Transverse colon (tissue), 4 donors: ENCODE data around the gene C1orf115. TPM values are rescaled to one million over a fixed set of nuclear protein-coding genes. Genes with fewer than 3 reads are reported as not detected.

ENCODE experiments used
- DNase-seq: peaks from one replicate; pipeline ENCODE4 v3.0.0-alpha.2; 2019
- H3K27ac ChIP-seq, 4 donors: fragments of 200-600 bp; sonication (generic); 2 replicates each; pipeline ENCODE4 v1.5.1; 2016 to 2018; ENCODE audit warnings: inconsistent platforms in 4 of 4
- H3K27me3 ChIP-seq: fragments of 200-600 bp; sonication (generic); 2 replicates; pipeline ENCODE4 v1.5.1; 2017; ENCODE audit warnings: inconsistent platforms
- H3K36me3 ChIP-seq, 4 donors: fragments of 200-600 bp; sonication (generic); 2 replicates each; pipeline ENCODE4 v1.5.1; 2017 to 2019; ENCODE audit warnings: inconsistent platforms in 4 of 4
- H3K4me1 ChIP-seq, 4 donors: fragments of 200-600 bp; sonication (generic); 2 replicates each; pipeline ENCODE4 v1.5.1; 2017 to 2020; ENCODE audit warnings: inconsistent platforms in 4 of 4
- H3K4me3 ChIP-seq, 4 donors: fragments of 200-600 bp; sonication (generic); 1 replicate in 1 of 4; 2 replicates in 3 of 4; pipeline versions ENCODE4 v1.5.1 to v1.6.1; 2017 to 2019; ENCODE audit warnings: inconsistent platforms in 4 of 4
- H3K9me3 ChIP-seq, 2 donors: fragments of 200-600 bp; sonication (generic); 2 replicates each; pipeline ENCODE4 v1.5.1; 2017 to 2019; ENCODE audit warnings: inconsistent platforms in 2 of 2
- EP300 ChIP-seq: sonication (generic); formaldehyde crosslinking; IDR thresholded peaks from one replicate; pipeline ENCODE4 v1.6.1; 2017; ENCODE audit warnings: antibody characterized with exemption, low read depth
- POLR2A ChIP-seq: fragments of 450-650 bp; IDR thresholded peaks from one replicate; pipeline ENCODE4 v1.6.1; 2016; ENCODE audit warnings: antibody characterized with exemption, mild to moderate bottlenecking, moderate library complexity
- POLR2AphosphoS5 ChIP-seq, 3 donors: sonication (generic); formaldehyde crosslinking; IDR thresholded peaks; one replicate each; pipeline ENCODE4 v1.6.1; 2016; ENCODE audit warnings: antibody characterized with exemption in 3 of 3
- WGBS, 2 donors: methylation state at CpG; one replicate each; pipeline ENCODE4 v1.1.5; 2018; ENCODE audit warnings: low coverage in 1 of 2; 5-methylcytosine and 5-hydroxymethylcytosine counted together
- in situ Hi-C, 4 donors: fragments of 200-750 bp; cut with MboI; loops; one replicate each; pipeline versions ENCODE4 v1.15.0 to v1.15.1; 2017; ENCODE audit warnings: low sequenced_read_pairs in 3 of 4, low pct_ligation_motif_present in 1 of 4, low pct_unique_long_range_greater_than_20kb in 1 of 4
- intact Hi-C: fragments of 100-400 bp; cut with DNase I; formaldehyde crosslinking; loops from one replicate; pipeline ENCODE4 v1.15.1; 2023; ENCODE audit warnings: low total_unique reads
- total RNA-seq, 4 donors: library from RNA; depleted of rRNA; stranded (reverse); fragments of >200 nt; gene quantifications; one replicate each; pipeline ENCODE4 v1.1.0, GENCODE V29; 2016
- TF ChIP-seq, protein P1 (sequence below), 5 experiments: fragments of 200-600 bp in 3 of 5; fragments of 450-650 bp in 2 of 5; sonication (generic) in 3 of 5; IDR thresholded peaks; 1 replicate in 2 of 5; 2 replicates in 3 of 5; pipeline ENCODE4 v1.5.1; 2016 to 2017; ENCODE audit warnings: antibody characterized with exemption in 5 of 5, inconsistent platforms in 3 of 5, mild to moderate bottlenecking in 2 of 5, moderate library complexity in 1 of 5

The C1orf115 gene
- total RNA-seq, 4 donors from 2014 or later = 43.2 to 153 (median 103) TPM

DNA sequence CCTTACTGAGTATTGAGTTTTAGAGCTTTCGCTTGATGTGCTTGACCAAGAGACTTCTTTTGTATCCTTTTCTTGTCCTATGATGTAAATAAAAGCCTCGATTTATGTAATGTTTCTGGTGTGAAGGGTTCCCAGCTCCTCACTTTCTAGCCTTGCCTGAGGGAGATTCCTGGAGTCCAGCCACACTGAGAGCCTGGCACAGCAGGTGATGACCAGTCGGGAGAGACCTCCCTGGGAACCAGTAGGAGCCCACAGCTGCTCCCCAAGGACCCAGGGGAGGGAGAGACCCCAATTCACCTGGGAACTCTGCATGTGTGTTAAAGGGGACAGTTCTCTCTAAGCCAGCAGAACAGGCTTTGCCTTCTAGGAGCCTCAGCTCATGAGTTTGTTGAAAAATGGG, 8.9 kb downstream of the C1orf115 start:
- in situ Hi-C loops (loop anchor here in 1 of 4 donors (25.0 kb wide), 1 partner anchor 88 kb away; the partner anchor contains the start of gene MTARC1), intact Hi-C loops (no loop called here)
- H3K27ac ChIP-seq = no peak overlapping the region
- DNase-seq = no peak
- H3K4me1 ChIP-seq = peaks cover 0 to 7% (median 0%) of the 10 kb centered on the region in 4 donors
- H3K9me3 ChIP-seq = no peaks in the 10 kb centered on the region
- H3K27me3 ChIP-seq = no peaks in the 10 kb centered on the region
- no peaks in the 10 kb centered on the region for H3K36me3 ChIP-seq
- WGBS, 2 donors = 80 to 91% methylated on average over 1 to 3 of the region's 3 CpGs
- no peak overlapping the region for H3K4me3 ChIP-seq
- TF ChIP-seq POLR2AphosphoS5 (IDR thresholded peaks at IDR 0.05) = no peak
- no peak for TF ChIP-seq EP300
- no peak for TF ChIP-seq POLR2A
- TF ChIP-seq, protein P1, sequence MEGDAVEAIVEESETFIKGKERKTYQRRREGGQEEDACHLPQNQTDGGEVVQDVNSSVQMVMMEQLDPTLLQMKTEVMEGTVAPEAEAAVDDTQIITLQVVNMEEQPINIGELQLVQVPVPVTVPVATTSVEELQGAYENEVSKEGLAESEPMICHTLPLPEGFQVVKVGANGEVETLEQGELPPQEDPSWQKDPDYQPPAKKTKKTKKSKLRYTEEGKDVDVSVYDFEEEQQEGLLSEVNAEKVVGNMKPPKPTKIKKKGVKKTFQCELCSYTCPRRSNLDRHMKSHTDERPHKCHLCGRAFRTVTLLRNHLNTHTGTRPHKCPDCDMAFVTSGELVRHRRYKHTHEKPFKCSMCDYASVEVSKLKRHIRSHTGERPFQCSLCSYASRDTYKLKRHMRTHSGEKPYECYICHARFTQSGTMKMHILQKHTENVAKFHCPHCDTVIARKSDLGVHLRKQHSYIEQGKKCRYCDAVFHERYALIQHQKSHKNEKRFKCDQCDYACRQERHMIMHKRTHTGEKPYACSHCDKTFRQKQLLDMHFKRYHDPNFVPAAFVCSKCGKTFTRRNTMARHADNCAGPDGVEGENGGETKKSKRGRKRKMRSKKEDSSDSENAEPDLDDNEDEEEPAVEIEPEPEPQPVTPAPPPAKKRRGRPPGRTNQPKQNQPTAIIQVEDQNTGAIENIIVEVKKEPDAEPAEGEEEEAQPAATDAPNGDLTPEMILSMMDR (IDR thresholded peaks at IDR 0.05) = no peak

DNA sequence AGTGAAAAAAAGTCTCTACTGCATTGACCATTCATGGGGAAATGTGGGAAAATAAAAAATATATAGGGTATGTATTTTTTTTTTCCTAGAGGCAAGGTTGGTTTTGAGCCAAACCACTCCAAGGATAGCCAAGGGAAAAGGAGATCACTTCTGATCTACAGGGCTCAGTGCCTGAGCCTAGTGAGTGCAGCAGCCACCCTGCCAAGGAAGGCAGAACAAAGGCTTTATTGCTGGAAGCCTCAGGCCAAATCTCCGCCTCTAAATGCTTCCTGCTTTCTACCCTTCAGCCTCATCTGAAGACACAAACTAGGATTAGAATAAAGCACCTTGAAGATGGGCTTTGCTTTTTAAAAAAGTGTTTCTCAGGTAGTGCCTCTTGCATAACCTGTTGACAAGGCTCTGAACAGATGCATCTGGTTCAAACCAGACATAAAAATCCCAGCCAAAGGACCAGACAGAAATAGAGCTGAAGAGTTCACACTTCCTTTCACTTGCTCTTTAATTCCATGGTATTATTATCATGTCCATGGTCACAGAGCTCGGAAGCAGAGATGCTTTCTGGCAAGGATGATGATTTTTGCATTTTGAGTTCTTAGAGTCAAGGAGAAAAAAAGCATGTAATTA, 10.5 kb downstream of the C1orf115 start:
- H3K27me3 ChIP-seq = no peaks in the 10 kb centered on the region
- H3K36me3 ChIP-seq = no peaks in the 10 kb centered on the region
- in situ Hi-C loops (no loop called here), intact Hi-C loops (no loop called here)
- H3K4me3 ChIP-seq = no peak overlapping the region
- no peak overlapping the region for H3K27ac ChIP-seq
- H3K9me3 ChIP-seq = no peaks in the 10 kb centered on the region
- 0 to 39% methylated on average over 1 to 2 of the region's 2 CpGs for WGBS, 2 donors
- TF ChIP-seq, protein P1 (IDR thresholded peaks at IDR 0.05) = no peak
- no peak for TF ChIP-seq POLR2A
- TF ChIP-seq POLR2AphosphoS5 (IDR thresholded peaks at IDR 0.05) = no peak
- no peak for TF ChIP-seq EP300
- no peak for DNase-seq
- H3K4me1 ChIP-seq = peaks cover 0 to 7% (median 0%) of the 10 kb centered on the region in 4 donors

DNA sequence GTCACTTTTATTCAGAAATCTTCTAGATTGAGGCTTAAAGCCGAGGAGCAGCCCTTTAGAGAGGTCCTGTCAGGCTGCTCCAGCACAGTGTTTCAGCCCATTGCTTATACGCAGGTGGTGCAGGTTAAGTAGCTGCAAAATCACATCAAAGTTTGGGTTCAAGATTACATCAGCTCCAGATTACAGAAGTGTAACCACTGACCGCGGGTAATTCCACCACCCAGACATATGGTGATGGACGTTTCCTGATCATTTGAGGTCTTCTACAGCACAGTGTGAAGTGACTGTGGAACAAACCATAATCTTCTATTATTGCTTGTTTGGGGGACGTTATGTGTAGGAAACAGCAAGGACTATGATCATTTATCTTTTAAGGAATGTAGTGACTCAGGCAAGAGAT, 11.8 kb downstream of the C1orf115 start:
- intact Hi-C loops = no loop called here
- no peak for TF ChIP-seq EP300
- TF ChIP-seq POLR2AphosphoS5 (IDR thresholded peaks at IDR 0.05) = no peak
- TF ChIP-seq POLR2A = no peak
- TF ChIP-seq, protein P1 (IDR thresholded peaks at IDR 0.05) = no peak
- in situ Hi-C loops = no loop called here
- Histone ChIP-seq H3K36me3 (no peaks in the 10 kb centered on the region), H3K9me3 (no peaks in the 10 kb centered on the region), H3K27ac (no peak overlapping the region), H3K4me3 (no peak overlapping the region), H3K27me3 (no peaks in the 10 kb centered on the region), H3K4me1 (peaks cover 0 to 7% (median 0%) of the 10 kb centered on the region in 4 donors)
- DNase-seq = no peak
- whole genome bisulfite sequencing, 2 donors = 29 to 67% methylated on average over 1 to 6 of the region's 6 CpGs

DNA sequence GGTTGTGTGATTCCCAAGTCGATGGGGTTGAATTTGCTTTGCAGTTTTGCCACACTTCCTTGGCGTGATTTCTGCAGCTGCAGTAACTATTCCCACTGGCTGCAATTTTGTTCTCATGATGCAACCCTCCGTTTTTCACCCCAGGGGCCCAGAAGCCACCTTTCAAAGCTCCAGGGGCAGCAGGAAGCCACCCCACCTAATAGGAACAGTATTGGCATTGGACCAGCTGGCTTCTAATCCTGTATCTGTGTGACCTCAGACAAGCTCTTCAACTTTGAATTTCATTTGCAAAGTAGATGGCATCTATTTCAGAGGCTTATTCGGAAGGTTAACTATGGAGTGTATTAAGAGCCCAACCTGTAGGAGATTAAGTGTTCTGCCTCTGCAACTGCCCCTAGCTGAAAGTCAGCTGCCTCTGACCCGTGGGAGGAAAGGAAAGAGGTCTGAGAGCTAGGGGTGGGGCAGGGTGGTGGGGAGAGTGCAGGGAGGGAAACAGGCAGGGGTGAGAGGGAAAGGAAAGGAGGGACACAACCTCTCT, 12.6 kb downstream of the C1orf115 start:
- in situ Hi-C loops = no loop called here
- TF ChIP-seq EP300 (no peak), POLR2AphosphoS5 (IDR thresholded peaks at IDR 0.05) (no peak), POLR2A (no peak)
- TF ChIP-seq, protein P1 (IDR thresholded peaks at IDR 0.05) = no peak
- no peak overlapping the region for H3K4me3 ChIP-seq
- H3K36me3 ChIP-seq = no peaks in the 10 kb centered on the region
- no peaks in the 10 kb centered on the region for H3K27me3 ChIP-seq
- H3K9me3 ChIP-seq = no peaks in the 10 kb centered on the region
- no peak for DNase-seq
- H3K27ac ChIP-seq = no peak overlapping the region
- peaks cover 0 to 7% (median 0%) of the 10 kb centered on the region in 4 donors for H3K4me1 ChIP-seq
- 56 to 74% methylated on average over 5 of the region's 5 CpGs for WGBS, 2 donors
- intact Hi-C loops = no loop called here
